GM12891 (cell line): ENCODE measurements around the gene IMMP2L.

Experiments
- PAX5 ChIP-seq: IDR thresholded peaks from 2 replicates; pipeline ENCODE4 v1.6.1; 2011; ENCODE audit warnings: low read length, moderate library complexity, mild to moderate bottlenecking; ENCODE audit not compliant: insufficient read depth, severe bottlenecking
- POLR2A ChIP-seq: IDR thresholded peaks from 2 replicates; pipeline ENCODE4 v1.6.1; 2011; ENCODE audit warnings: low read depth, low read length, control low read depth
- POLR2AphosphoS5 ChIP-seq: IDR thresholded peaks from 2 replicates; pipeline ENCODE4 v1.6.1; 2011; ENCODE audit warnings: low read depth, low read length, control low read depth
- SPI1 ChIP-seq: IDR thresholded peaks from 2 replicates; pipeline ENCODE4 v1.6.1; 2011; ENCODE audit warnings: low read depth, low read length, control low read depth
- TAF1 ChIP-seq: IDR thresholded peaks from 2 replicates; pipeline ENCODE4 v1.6.1; 2011; ENCODE audit warnings: low read depth, low read length, control low read depth

DNA sequence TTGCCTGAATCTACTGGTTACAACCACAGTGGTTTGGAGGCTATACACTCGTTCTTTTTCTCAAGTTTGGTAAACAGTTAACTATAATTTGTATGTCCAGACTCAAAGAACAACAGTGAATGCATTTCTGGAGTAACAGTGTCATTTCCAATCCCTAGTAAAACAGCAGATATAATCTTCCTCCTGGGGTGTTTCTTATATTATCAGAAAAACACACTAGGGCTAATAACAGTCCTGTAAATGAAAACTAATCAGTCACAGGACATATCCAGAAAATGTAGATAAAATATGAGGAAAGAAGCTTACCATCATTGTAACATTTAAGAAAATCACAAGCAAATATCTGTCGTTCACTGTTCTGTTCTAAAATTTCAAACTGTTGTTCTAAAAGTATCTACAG, 388.8 kb downstream of the IMMP2L start:
- TF ChIP-seq POLR2AphosphoS5 (no peak), POLR2A (no peak), TAF1 (no peak), SPI1 (no peak), PAX5 (no peak)
